GM10266 (cell line): ENCODE data around the gene CBFA2T3.

Source experiments
- DNase-seq: peaks from one replicate; pipeline ENCODE4 v3.0.0; 2012; ENCODE audit errors: extremely low spot score
- CTCF ChIP-seq: IDR thresholded peaks from 2 replicates; pipeline ENCODE4 v1.5.1; 2012; ENCODE audit warnings: mild to moderate bottlenecking, low read depth; ENCODE audit not compliant: control insufficient read depth, insufficient read depth; ENCODE audit errors: missing control alignments

Gene CBFA2T3

GRCh38 chr16:88883946-88884345 is 93.1 kb downstream of the CBFA2T3 start:
- no peak for TF ChIP-seq CTCF
- no peak for DNase-seq

- DNase-seq, result no peak
- TF ChIP-seq CTCF, result no peak
Observed at GRCh38 chr16:88883117-88883895, 93.7 kb downstream of the CBFA2T3 start.

DNA sequence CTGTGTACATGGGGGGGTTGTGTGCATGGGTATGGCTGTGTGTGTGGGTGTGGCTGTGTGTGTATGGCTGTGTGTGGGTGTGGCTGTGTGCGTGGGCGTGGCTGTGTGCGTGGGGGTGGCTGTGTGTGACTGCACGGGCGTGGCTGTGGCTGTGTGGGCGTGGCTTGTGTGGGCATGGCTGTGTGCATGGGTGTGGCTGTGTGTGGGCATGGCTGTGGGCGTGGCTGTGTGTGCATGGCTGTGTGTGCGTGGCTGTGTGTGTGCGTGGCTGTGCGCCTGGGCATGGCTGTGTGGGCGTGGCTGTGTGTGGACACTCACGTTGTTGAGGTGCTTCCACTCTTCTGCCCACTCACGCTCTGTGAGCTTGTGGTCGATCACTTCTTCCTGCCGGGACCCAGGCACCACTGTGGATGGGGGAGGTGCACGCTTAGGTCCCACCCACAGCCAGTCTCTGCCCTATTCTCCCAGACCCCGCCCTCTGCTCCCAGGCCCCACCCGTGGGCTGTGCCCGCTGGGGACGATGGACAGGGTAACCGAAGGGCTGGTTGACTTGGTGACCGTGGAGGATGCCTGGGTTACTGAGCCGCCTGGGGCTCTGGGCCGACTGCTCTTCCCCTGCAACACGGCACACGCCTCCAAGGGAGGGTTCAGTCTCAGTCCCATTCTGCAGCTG is 94.5 kb downstream of the CBFA2T3 start:
- TF ChIP-seq CTCF, result no peak
- no peak for DNase-seq

DNA sequence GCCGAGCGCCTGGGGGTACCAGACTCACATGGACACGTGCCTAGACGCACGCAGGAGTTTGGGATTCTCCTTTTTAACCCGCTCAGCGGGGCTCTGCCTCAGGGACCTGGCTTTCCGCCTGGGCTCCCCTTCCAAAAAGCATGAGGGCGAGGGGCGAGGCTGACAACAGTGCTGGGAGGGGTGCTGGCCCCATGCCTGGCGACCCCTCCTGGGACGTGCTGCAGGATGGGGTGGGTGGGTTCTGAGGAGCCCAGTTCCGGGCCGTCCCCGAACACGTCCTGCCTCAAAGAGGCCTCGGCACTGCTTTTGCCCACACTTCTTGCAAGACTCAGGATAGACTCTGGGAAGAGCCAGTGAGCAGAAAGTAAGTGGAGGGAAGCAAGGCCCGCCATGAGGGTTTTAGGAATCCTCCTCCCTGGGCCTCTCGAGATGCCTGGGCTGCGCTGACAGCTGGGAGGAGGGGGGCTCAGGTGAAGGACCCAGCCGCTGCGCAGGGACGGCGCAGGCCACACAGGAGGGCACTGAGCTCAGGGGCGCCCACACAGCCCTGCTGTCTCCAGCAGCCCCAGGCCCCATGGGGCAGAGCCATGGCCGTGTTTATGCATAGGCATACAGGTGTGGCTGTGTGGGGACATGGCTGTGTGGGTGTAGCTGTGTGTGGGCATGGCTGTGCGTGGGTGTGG is 95.2 kb downstream of the CBFA2T3 start:
- no peak for DNase-seq

DNA sequence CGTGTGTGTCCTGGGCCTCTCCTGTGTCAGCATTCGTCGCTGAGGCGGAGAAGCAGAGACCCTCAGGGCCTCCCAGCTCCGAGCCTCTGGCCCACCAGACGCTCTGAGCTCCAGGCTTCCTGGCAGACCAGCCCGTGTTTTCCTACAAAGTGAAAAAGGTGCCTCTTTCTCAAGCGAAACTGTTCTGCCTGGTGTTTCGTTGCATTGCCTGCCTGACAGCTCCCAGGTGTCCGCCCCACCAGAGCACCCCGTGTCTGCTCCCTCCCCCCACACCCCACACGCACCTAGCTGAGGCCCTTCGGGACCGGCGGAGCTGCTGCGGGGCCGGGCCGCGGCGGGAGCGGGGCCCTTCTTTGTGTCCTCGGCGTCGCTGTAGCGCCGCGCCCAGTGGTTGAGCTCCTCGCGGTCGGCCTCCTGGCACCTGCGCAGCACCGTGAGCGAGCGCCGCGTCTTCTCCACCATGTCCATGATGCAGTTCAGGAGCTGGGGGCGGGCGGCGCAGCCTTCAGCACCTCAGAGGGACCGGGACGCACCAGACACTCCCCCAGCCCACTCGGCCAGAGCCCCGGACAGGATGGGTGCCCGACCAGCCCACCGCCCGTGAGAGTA is 95.9 kb downstream of the CBFA2T3 start:
- no peak for DNase-seq

More for the DNA sequence above, 95.2 kb downstream of the CBFA2T3 start:
- TF ChIP-seq CTCF, result no peak

More for the DNA sequence above, 95.9 kb downstream of the CBFA2T3 start:
- TF ChIP-seq CTCF, result no peak
